Panc1 (cell line): ENCODE measurements around the gene ZC3H12C.

Source experiments
- POLR2AphosphoS5 ChIP-seq: IDR thresholded peaks from 2 replicates; pipeline ENCODE4 v1.6.1; 2012; ENCODE audit warnings: mild to moderate bottlenecking, low read depth, low read length, moderate library complexity
- TF ChIP-seq, protein P1 (sequence below): fragments of 450-650 bp; IDR thresholded peaks from 2 replicates; pipeline ENCODE4 v1.5.1; 2017; ENCODE audit warnings: mild to moderate bottlenecking
- TF ChIP-seq, protein P2 (sequence below), 2 experiments: IDR thresholded peaks; 2 replicates each; pipeline ENCODE4 v1.6.1; 2011 to 2012; ENCODE audit warnings: low read depth in 2 of 2, control low read depth in 1 of 2, low read length in 1 of 2, mild to moderate bottlenecking in 1 of 2, moderate library complexity in 1 of 2; ENCODE audit not compliant: insufficient read depth in 1 of 2

DNA sequence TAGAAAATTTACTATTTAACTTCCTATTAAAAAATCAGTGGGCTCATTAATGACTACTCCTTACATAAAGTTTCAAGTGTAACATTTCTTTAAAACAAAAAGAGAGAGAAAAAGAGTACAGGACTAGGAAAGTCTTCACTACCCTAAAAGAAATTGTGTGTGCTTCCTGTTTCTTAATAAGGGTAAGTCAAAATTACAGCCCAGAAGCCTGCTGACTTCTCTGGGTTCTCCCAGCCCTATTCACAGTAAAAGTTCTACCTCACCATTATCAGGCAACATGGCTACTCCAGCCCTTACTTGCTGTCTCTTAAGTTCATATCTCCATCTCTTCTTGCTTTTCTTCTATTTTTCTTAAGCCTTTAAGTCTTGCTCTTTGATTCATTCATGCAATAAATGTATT, 20.3 kb upstream of the ZC3H12C start:
- TF ChIP-seq, protein P1, sequence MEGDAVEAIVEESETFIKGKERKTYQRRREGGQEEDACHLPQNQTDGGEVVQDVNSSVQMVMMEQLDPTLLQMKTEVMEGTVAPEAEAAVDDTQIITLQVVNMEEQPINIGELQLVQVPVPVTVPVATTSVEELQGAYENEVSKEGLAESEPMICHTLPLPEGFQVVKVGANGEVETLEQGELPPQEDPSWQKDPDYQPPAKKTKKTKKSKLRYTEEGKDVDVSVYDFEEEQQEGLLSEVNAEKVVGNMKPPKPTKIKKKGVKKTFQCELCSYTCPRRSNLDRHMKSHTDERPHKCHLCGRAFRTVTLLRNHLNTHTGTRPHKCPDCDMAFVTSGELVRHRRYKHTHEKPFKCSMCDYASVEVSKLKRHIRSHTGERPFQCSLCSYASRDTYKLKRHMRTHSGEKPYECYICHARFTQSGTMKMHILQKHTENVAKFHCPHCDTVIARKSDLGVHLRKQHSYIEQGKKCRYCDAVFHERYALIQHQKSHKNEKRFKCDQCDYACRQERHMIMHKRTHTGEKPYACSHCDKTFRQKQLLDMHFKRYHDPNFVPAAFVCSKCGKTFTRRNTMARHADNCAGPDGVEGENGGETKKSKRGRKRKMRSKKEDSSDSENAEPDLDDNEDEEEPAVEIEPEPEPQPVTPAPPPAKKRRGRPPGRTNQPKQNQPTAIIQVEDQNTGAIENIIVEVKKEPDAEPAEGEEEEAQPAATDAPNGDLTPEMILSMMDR = no peak
- TF ChIP-seq POLR2AphosphoS5 = no peak
- TF ChIP-seq, protein P2, sequence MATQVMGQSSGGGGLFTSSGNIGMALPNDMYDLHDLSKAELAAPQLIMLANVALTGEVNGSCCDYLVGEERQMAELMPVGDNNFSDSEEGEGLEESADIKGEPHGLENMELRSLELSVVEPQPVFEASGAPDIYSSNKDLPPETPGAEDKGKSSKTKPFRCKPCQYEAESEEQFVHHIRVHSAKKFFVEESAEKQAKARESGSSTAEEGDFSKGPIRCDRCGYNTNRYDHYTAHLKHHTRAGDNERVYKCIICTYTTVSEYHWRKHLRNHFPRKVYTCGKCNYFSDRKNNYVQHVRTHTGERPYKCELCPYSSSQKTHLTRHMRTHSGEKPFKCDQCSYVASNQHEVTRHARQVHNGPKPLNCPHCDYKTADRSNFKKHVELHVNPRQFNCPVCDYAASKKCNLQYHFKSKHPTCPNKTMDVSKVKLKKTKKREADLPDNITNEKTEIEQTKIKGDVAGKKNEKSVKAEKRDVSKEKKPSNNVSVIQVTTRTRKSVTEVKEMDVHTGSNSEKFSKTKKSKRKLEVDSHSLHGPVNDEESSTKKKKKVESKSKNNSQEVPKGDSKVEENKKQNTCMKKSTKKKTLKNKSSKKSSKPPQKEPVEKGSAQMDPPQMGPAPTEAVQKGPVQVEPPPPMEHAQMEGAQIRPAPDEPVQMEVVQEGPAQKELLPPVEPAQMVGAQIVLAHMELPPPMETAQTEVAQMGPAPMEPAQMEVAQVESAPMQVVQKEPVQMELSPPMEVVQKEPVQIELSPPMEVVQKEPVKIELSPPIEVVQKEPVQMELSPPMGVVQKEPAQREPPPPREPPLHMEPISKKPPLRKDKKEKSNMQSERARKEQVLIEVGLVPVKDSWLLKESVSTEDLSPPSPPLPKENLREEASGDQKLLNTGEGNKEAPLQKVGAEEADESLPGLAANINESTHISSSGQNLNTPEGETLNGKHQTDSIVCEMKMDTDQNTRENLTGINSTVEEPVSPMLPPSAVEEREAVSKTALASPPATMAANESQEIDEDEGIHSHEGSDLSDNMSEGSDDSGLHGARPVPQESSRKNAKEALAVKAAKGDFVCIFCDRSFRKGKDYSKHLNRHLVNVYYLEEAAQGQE (IDR thresholded peaks at IDR 0.05; ENCODE audit: insufficient read depth in 1 of 2, low read depth in 2 of 2, low read length in 1 of 2) = no peak
